GM21786 (cell line): Measurements from ENCODE around the gene PSMG3.

Source experiments
- ATAC-seq: cut with Tn5 transposase; IDR thresholded peaks from one replicate; pipeline ENCODE4 v1.9.1; 2021; ENCODE audit not compliant: unreplicated experiment

PSMG3 gene

GRCh38 chr7:1569833-1570632 lies at the start of gene PSMG3:
Gene PSMG3 (minus strand): TSS chr7:1570032. CDS start chr7:1569339, 693 bp downstream.
- ATAC-seq: peak; percentile 89

- ATAC-seq: no peak
Measured at GRCh38 chr7:1618475-1618874, 48.6 kb upstream of the PSMG3 start.

- ATAC-seq: no peak
Measured at GRCh38 chr7:1617957-1618356, 48.1 kb upstream of the PSMG3 start.

- no peak for ATAC-seq
Measured at GRCh38 chr7:1616741-1617140, 46.9 kb upstream of the PSMG3 start.

GRCh38 chr7:1611708-1612241 lies 41.9 kb upstream of the PSMG3 start:
- ATAC-seq: no peak

- ATAC-seq: no peak
Measured at GRCh38 chr7:1610678-1611302, 41.0 kb upstream of the PSMG3 start.

- no peak for ATAC-seq
Measured at GRCh38 chr7:1610013-1610677, 40.3 kb upstream of the PSMG3 start.

- no peak for ATAC-seq
Measured at GRCh38 chr7:1609023-1609422, 39.2 kb upstream of the PSMG3 start.

- ATAC-seq: no peak
Measured at GRCh38 chr7:1608318-1608717, 38.5 kb upstream of the PSMG3 start.

- no peak for ATAC-seq
Measured at GRCh38 chr7:1607696-1608095, 37.9 kb upstream of the PSMG3 start.

GRCh38 chr7:1607001-1607400 lies 37.2 kb upstream of the PSMG3 start:
- no peak for ATAC-seq

GRCh38 chr7:1604383-1604782 lies 34.6 kb upstream of the PSMG3 start:
- ATAC-seq: no peak

- ATAC-seq: no peak
Measured at GRCh38 chr7:1603346-1604225, 33.8 kb upstream of the PSMG3 start.

GRCh38 chr7:1602386-1602785 lies 32.6 kb upstream of the PSMG3 start:
- no peak for ATAC-seq

GRCh38 chr7:1601956-1602355 lies 32.1 kb upstream of the PSMG3 start:
- ATAC-seq: no peak

GRCh38 chr7:1599640-1600395 lies 30.0 kb upstream of the PSMG3 start:
- ATAC-seq: no peak

- no peak for ATAC-seq
Measured at GRCh38 chr7:1598961-1599639, 29.3 kb upstream of the PSMG3 start.

GRCh38 chr7:1598286-1598685 lies 28.5 kb upstream of the PSMG3 start:
- no peak for ATAC-seq

- ATAC-seq: no peak
Measured at GRCh38 chr7:1597791-1598190, 28.0 kb upstream of the PSMG3 start.
